HepG2 (cell line): ENCODE data around the gene TWNK. TPM values are rescaled to one million over a fixed set of nuclear protein-coding genes. Genes with fewer than 3 reads are reported as not detected.

Source experiments
- FOSL1 ChIP-seq: sonication (generic); formaldehyde crosslinking; IDR thresholded peaks from 2 replicates; pipeline ENCODE4 v1.9.0; 2021; ENCODE audit warnings: missing genetic modification reagents, borderline replicate concordance
- FOXJ3 ChIP-seq: sonication (generic); formaldehyde crosslinking; IDR thresholded peaks from 2 replicates; pipeline ENCODE4 v1.4.0; 2020; ENCODE audit warnings: missing genetic modification reagents, mild to moderate bottlenecking, borderline replicate concordance
- FOXP4 ChIP-seq: sonication (generic); formaldehyde crosslinking; IDR thresholded peaks from 2 replicates; pipeline ENCODE4 v1.4.0; 2020; ENCODE audit warnings: missing genetic modification reagents
- GABPA ChIP-seq, 2 experiments: IDR thresholded peaks; 2 replicates each; pipeline ENCODE4 v1.6.1; 2011 to 2016; ENCODE audit warnings: low read depth in 2 of 2, low read length in 1 of 2, missing biosample characterization in 1 of 2, missing genetic modification characterization in 1 of 2
- PHF21A ChIP-seq: sonication (generic); formaldehyde crosslinking; IDR thresholded peaks from 2 replicates; pipeline ENCODE4 v1.5.0; 2020; ENCODE audit warnings: mild to moderate bottlenecking, missing genetic modification reagents
- RXRA ChIP-seq: sonication (generic); formaldehyde crosslinking; IDR thresholded peaks from 2 replicates; pipeline ENCODE4 v1.5.1; 2020; ENCODE audit warnings: missing genetic modification reagents
- SOX13 ChIP-seq, 3 experiments: fragments of 450-650 bp in 1 of 3; sonication (generic) in 1 of 3; formaldehyde crosslinking in 1 of 3; IDR thresholded peaks in 2 of 3; conservative IDR thresholded peaks in 1 of 3; 2 replicates each; pipeline versions ENCODE4 v1.5.0 to v1.6.1; 2016 to 2020; ENCODE audit warnings: antibody characterized with exemption in 1 of 3, mild to moderate bottlenecking in 1 of 3, missing compliant biosample characterization in 1 of 3, missing genetic modification reagents in 1 of 3, moderate library complexity in 1 of 3
- SOX5 ChIP-seq: IDR thresholded peaks from 2 replicates; pipeline ENCODE4 v1.6.1; 2016; ENCODE audit warnings: borderline replicate concordance
- SP5 ChIP-seq: IDR thresholded peaks from 2 replicates; pipeline ENCODE4 v1.6.1; 2016; ENCODE audit warnings: low read depth, borderline replicate concordance
- WIZ ChIP-seq: sonication (generic); formaldehyde crosslinking; IDR thresholded peaks from 2 replicates; pipeline ENCODE4 v1.5.1; 2020; ENCODE audit warnings: mild to moderate bottlenecking, missing genetic modification reagents
- YY1 ChIP-seq: IDR thresholded peaks from 2 replicates; pipeline ENCODE4 v1.6.1; 2011; ENCODE audit warnings: low read length, low read depth, moderate library complexity, mild to moderate bottlenecking; ENCODE audit not compliant: insufficient read depth, insufficient replicate concordance
- ZBTB42 ChIP-seq: sonication (generic); formaldehyde crosslinking; IDR thresholded peaks from 2 replicates; pipeline ENCODE4 v1.5.0; 2020; ENCODE audit warnings: mild to moderate bottlenecking, missing genetic modification reagents
- ZNF562 ChIP-seq: sonication (generic); formaldehyde crosslinking; IDR thresholded peaks from 2 replicates; pipeline ENCODE4 v1.8.0; 2022; ENCODE audit warnings: missing genetic modification reagents, borderline replicate concordance
- ZNF7 ChIP-seq: IDR thresholded peaks from 2 replicates; pipeline ENCODE4 v1.6.1; 2016; ENCODE audit warnings: missing biosample characterization, missing genetic modification reagents
- ZNF770 ChIP-seq: sonication (generic); formaldehyde crosslinking; IDR thresholded peaks from 2 replicates; pipeline ENCODE4 v1.5.0; 2020; ENCODE audit warnings: mild to moderate bottlenecking, missing genetic modification reagents
- ZNF773 ChIP-seq: sonication (generic); formaldehyde crosslinking; IDR thresholded peaks from 2 replicates; pipeline ENCODE4 v1.4.0; 2020; ENCODE audit warnings: missing genetic modification reagents, borderline replicate concordance
- ZNF800 ChIP-seq: sonication (generic); formaldehyde crosslinking; IDR thresholded peaks from 2 replicates; pipeline ENCODE4 v1.4.0; 2020; ENCODE audit warnings: missing genetic modification reagents
- ZSCAN20 ChIP-seq: sonication (generic); formaldehyde crosslinking; IDR thresholded peaks from 2 replicates; pipeline ENCODE4 v1.4.0; 2020; ENCODE audit warnings: missing genetic modification reagents, mild to moderate bottlenecking, borderline replicate concordance
- polyA plus RNA-seq, 8 experiments: library from polyadenylated mRNA; depleted of rRNA in 3 of 8; stranded (reverse) in 7 of 8; unstranded in 1 of 8; fragments of >200 nt; fragmentation: Illumina TruSeq in 4 of 8; extraction: Trizol in 4 of 8; gene quantifications; 2 replicates each; pipeline versions ENCODE4 v1.2.1 to v1.2.3, GENCODE V29; 2011 to 2016; ENCODE audit warnings: low read depth in 4 of 8, missing spikeins in 1 of 8, mixed read lengths in 1 of 8; ENCODE audit not compliant: insufficient read depth in 1 of 8
- total RNA-seq, 5 experiments: library from RNA; depleted of rRNA; stranded (reverse); fragments of >200 nt; fragmentation: Illumina TruSeq; extraction: Trizol; gene quantifications; 2 replicates each; pipeline ENCODE4 v1.2.3, GENCODE V29; 2016; ENCODE audit warnings: low read depth in 1 of 5
- TF ChIP-seq, protein P1 (sequence below): sonication (generic); formaldehyde crosslinking; IDR thresholded peaks from 2 replicates; pipeline ENCODE4 v1.4.0; 2020; ENCODE audit warnings: low read depth, mild to moderate bottlenecking, missing genetic modification reagents
- TF ChIP-seq, protein P2 (sequence below): sonication (generic); formaldehyde crosslinking; IDR thresholded peaks from 2 replicates; pipeline ENCODE4 v1.4.0; 2020; ENCODE audit warnings: missing genetic modification reagents; ENCODE audit errors: not compliant biosample characterization

Gene TWNK
- total and polyA plus RNA-seq, 2 of the 13 experiments (the other 11 are each of a cell fraction or from before 2014, with no cell fraction given), result 10.7 to 16.5 TPM

DNA sequence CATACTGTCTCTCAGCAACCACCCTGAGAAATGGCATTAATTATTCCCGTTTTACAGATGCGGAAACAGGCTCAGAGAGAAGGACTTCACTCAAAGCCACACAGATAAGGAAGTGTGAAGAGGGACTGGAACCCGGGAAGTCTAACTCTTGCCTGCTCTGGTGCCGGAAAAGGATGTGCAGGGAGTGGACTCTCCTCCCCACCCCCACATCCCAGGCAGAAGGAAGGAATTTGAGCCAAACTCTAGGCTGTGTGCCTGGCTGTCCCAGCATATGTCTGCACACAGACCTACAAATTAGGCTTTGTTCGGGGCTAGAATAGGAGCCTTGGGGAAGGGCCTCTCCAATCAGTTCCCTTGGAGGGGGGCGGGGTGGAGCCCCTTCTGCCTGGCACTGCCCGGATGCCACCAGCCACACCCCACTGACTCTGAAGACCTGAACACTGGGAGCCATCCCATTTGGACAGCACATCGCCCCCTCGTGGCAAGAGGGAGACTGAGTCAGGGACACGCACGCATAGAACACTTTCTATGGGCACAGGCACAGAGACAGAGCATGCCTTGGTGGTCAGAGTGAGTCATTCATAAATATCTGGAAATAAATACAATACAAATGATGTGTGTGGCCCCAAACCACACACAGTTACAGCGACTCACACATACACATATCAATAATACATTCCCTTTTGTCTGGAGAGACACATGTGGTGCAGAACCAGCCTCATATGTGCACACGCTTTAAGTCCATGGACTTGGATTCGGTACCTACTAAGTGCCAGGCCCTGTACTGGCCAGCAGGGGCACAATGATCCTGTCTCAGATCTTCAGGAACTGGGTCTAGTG is 25.4 kb downstream of the TWNK start (continued):
- TF ChIP-seq, protein P1, sequence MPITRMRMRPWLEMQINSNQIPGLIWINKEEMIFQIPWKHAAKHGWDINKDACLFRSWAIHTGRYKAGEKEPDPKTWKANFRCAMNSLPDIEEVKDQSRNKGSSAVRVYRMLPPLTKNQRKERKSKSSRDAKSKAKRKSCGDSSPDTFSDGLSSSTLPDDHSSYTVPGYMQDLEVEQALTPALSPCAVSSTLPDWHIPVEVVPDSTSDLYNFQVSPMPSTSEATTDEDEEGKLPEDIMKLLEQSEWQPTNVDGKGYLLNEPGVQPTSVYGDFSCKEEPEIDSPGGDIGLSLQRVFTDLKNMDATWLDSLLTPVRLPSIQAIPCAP (CRISPR knock-in tag), result no peak
- TF ChIP-seq ZBTB42 (CRISPR knock-in tag) (no peak), SOX13 (IDR thresholded peaks at IDR 0.05) (no peak), SOX13 (CRISPR knock-in tag; conservative IDR thresholded peaks at IDR 0.05 in 1 of 2, IDR thresholded peaks at IDR 0.05 in 1 of 2) (peak in 1 of 2 experiments; percentile 24; a peak in 1 of 4 replicates), ZNF800 (CRISPR knock-in tag) (no peak), FOSL1 (CRISPR knock-in tag) (no peak), ZNF770 (CRISPR knock-in tag) (no peak), ZSCAN20 (CRISPR knock-in tag) (no peak), FOXP4 (CRISPR knock-in tag) (no peak), PHF21A (CRISPR knock-in tag) (no peak), ZNF562 (CRISPR knock-in tag) (no peak), ZNF7 (CRISPR knock-in tag) (no peak), ZNF773 (no peak), YY1 (no peak), FOXJ3 (no peak), RXRA (no peak), WIZ (CRISPR knock-in tag) (no peak), SP5 (CRISPR knock-in tag) (no peak), SOX5 (CRISPR knock-in tag) (peak; percentile 37; the same call in 1 of the 2 replicates), GABPA (IDR thresholded peaks at IDR 0.05; ENCODE audit: low read depth, low read length) (no peak), GABPA (CRISPR knock-in tag; IDR thresholded peaks at IDR 0.05; ENCODE audit: low read depth) (no peak)
- TF ChIP-seq, protein P2, sequence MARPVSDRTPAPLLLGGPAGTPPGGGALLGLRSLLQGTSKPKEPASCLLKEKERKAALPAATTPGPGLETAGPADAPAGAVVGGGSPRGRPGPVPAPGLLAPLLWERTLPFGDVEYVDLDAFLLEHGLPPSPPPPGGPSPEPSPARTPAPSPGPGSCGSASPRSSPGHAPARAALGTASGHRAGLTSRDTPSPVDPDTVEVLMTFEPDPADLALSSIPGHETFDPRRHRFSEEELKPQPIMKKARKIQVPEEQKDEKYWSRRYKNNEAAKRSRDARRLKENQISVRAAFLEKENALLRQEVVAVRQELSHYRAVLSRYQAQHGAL, result no peak
